HPDE6-E6E7 (cell line): ENCODE measurements around the gene CENPF.
"Not testable (repeated sequence)": the region's sequence is repeated elsewhere in the genome, so short reads cannot be mapped to it uniquely, and the experiment has no call there.

Experiments used
- DNase-seq: peaks from one replicate; pipeline ENCODE4 v3.0.0; 2011; ENCODE audit warnings: missing footprints; ENCODE audit errors: extremely low spot score

CENPF gene

GRCh38 chr1:214658785-214659184 lies 55.8 kb downstream of the CENPF start:
- DNase-seq: no peak

- no peak for DNase-seq
Measured at GRCh38 chr1:214660190-214660589, 57.2 kb downstream of the CENPF start.

- DNase-seq: no peak
Measured at GRCh38 chr1:214660900-214661299, 57.9 kb downstream of the CENPF start.

GRCh38 chr1:214662223-214662785 lies 59.3 kb downstream of the CENPF start:
- no peak for DNase-seq

GRCh38 chr1:214664651-214665433 lies 61.8 kb downstream of the CENPF start:
- no peak for DNase-seq

GRCh38 chr1:214665606-214666110 lies 62.7 kb downstream of the CENPF start:
- no peak for DNase-seq

- no peak for DNase-seq
Measured at GRCh38 chr1:214666674-214667073, 63.7 kb downstream of the CENPF start.

- DNase-seq: no peak
Measured at GRCh38 chr1:214670098-214670497, 67.1 kb downstream of the CENPF start.

- DNase-seq: not testable (repeated sequence)
Measured at GRCh38 chr1:214673029-214673428, 70.0 kb downstream of the CENPF start.

- no peak for DNase-seq
Measured at GRCh38 chr1:214673576-214673975, 70.6 kb downstream of the CENPF start.

- DNase-seq: not testable (repeated sequence)
Measured at GRCh38 chr1:214675524-214675923, 72.5 kb downstream of the CENPF start.

GRCh38 chr1:214676747-214677146 lies 73.8 kb downstream of the CENPF start:
- no peak for DNase-seq

GRCh38 chr1:214677945-214678344 lies 75.0 kb downstream of the CENPF start:
- DNase-seq: no peak

- no peak for DNase-seq
Measured at GRCh38 chr1:214678386-214678785, 75.4 kb downstream of the CENPF start.

GRCh38 chr1:214683621-214684020 lies 80.6 kb downstream of the CENPF start:
- no peak for DNase-seq

GRCh38 chr1:214685906-214686305 lies 82.9 kb downstream of the CENPF start:
- no peak for DNase-seq

GRCh38 chr1:214686497-214686896 lies 83.5 kb downstream of the CENPF start:
- DNase-seq: no peak

GRCh38 chr1:214688891-214689290 lies 85.9 kb downstream of the CENPF start:
- DNase-seq: no peak

GRCh38 chr1:214694769-214695168 lies 91.8 kb downstream of the CENPF start:
- no peak for DNase-seq

- DNase-seq: no peak
Measured at GRCh38 chr1:214698559-214698958, 95.6 kb downstream of the CENPF start.

GRCh38 chr1:214700437-214700836 lies 97.4 kb downstream of the CENPF start:
- DNase-seq: no peak

GRCh38 chr1:214702556-214702955 lies 99.6 kb downstream of the CENPF start:
- DNase-seq: no peak
